A549 (cell line): ENCODE measurements around the gene MRPL53.

Experiments used
- CEBPB ChIP-seq, 2 experiments: fragments of >200 bp in 1 of 2; sonication (Bioruptor Twin) in 1 of 2; formaldehyde crosslinking in 1 of 2; IDR thresholded peaks; 2 replicates each; pipeline ENCODE4 v1.6.1; 2012 to 2016
- EHMT2 ChIP-seq: fragments of 200-600 bp; sonication (generic); IDR thresholded peaks from 2 replicates; pipeline ENCODE4 v1.6.1; 2016; ENCODE audit warnings: antibody characterized with exemption, low read depth, mild to moderate bottlenecking, moderate library complexity
- EP300 ChIP-seq, 2 experiments: fragments of >200 bp; sonication (Bioruptor Twin); formaldehyde crosslinking; IDR thresholded peaks; 2 replicates in 1 of 2; 3 replicates in 1 of 2; pipeline ENCODE4 v1.6.1; 2016 to 2017
- ESRRA ChIP-seq: fragments of 150-350 bp; IDR thresholded peaks from 2 replicates; pipeline ENCODE4 v1.6.1; 2014; ENCODE audit warnings: mild to moderate bottlenecking, low read length, borderline replicate concordance
- HOXA7 ChIP-seq: fragments of 250-450 bp; sonication (Bioruptor Pico); IDR thresholded peaks from 2 replicates; pipeline ENCODE4 v1.5.0; 2020; ENCODE audit warnings: mild to moderate bottlenecking, moderate library complexity
- JUN ChIP-seq, 2 experiments: fragments of >200 bp; sonication (Bioruptor Twin); formaldehyde crosslinking; IDR thresholded peaks; 2 replicates in 1 of 2; 3 replicates in 1 of 2; pipeline ENCODE4 v1.6.1; 2016 to 2017
- KDM1A ChIP-seq: fragments of 200-600 bp; sonication (generic); IDR thresholded peaks from 2 replicates; pipeline ENCODE4 v1.6.1; 2016; ENCODE audit warnings: low read depth, mild to moderate bottlenecking
- POLR2A ChIP-seq: IDR thresholded peaks from 2 replicates; pipeline ENCODE4 v1.6.1; 2012; ENCODE audit warnings: mild to moderate bottlenecking, low read length
- SREBF2 ChIP-seq: fragments of 450-650 bp; IDR thresholded peaks from 2 replicates; pipeline ENCODE4 v1.6.1; 2014; ENCODE audit warnings: mild to moderate bottlenecking, moderate library complexity
- TF ChIP-seq, protein P1 (sequence below): fragments of 200-600 bp; sonication (generic); IDR thresholded peaks from 2 replicates; pipeline ENCODE4 v1.6.1; 2016; ENCODE audit warnings: antibody characterized with exemption, mild to moderate bottlenecking, moderate library complexity
- TF ChIP-seq, protein P2 (sequence below): fragments of >200 bp; sonication (Bioruptor Twin); formaldehyde crosslinking; IDR thresholded peaks from 3 replicates; pipeline ENCODE4 v1.5.1; 2016
- TF ChIP-seq, protein P3 (sequence below): IDR thresholded peaks from 2 replicates; pipeline ENCODE4 v1.6.1; 2012

DNA sequence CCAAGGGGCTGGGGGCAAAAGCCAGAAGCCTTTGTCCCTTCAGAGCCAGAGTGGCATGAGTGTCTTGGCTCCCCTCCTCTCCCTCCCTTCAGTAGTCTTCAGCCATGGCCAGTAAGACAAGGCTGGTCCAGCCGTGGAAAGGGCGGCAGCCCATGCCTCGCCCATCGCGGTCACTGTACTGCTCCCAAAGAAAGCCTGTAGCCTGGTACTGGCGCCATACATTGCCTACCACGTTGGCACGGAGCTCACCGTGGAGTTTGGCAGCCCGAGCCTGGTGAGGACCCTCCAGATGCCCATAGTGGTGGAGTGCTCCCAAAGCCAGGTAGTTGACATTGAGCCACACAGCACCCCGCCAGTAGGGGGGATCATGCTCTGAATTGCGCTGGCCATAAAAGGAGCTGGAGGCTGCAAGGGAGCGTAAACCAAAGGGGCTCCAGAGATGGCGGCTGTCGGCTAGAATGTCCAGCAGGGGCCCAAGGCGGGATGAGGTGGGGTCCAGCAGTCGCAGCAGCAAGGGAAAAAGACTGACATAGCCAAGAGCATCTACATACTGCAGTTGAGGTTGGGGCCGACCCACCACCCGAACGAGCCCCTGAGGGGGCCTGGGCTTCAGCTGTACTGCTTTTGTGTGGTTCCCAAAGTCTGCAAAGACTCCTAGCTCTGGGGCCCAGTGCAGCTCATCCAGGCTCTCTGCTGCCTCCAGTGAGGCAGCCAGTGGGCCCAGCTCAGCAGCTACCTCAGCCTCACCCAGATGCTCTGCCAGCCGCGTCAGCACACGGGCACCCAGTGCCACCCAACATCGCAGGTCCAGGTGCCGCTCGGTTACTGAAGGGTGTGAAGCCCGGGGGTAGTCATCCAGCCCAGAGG lies 11.1 kb downstream of the MRPL53 start:
- TF ChIP-seq, protein P1, sequence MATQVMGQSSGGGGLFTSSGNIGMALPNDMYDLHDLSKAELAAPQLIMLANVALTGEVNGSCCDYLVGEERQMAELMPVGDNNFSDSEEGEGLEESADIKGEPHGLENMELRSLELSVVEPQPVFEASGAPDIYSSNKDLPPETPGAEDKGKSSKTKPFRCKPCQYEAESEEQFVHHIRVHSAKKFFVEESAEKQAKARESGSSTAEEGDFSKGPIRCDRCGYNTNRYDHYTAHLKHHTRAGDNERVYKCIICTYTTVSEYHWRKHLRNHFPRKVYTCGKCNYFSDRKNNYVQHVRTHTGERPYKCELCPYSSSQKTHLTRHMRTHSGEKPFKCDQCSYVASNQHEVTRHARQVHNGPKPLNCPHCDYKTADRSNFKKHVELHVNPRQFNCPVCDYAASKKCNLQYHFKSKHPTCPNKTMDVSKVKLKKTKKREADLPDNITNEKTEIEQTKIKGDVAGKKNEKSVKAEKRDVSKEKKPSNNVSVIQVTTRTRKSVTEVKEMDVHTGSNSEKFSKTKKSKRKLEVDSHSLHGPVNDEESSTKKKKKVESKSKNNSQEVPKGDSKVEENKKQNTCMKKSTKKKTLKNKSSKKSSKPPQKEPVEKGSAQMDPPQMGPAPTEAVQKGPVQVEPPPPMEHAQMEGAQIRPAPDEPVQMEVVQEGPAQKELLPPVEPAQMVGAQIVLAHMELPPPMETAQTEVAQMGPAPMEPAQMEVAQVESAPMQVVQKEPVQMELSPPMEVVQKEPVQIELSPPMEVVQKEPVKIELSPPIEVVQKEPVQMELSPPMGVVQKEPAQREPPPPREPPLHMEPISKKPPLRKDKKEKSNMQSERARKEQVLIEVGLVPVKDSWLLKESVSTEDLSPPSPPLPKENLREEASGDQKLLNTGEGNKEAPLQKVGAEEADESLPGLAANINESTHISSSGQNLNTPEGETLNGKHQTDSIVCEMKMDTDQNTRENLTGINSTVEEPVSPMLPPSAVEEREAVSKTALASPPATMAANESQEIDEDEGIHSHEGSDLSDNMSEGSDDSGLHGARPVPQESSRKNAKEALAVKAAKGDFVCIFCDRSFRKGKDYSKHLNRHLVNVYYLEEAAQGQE = no peak
- TF ChIP-seq, protein P2, sequence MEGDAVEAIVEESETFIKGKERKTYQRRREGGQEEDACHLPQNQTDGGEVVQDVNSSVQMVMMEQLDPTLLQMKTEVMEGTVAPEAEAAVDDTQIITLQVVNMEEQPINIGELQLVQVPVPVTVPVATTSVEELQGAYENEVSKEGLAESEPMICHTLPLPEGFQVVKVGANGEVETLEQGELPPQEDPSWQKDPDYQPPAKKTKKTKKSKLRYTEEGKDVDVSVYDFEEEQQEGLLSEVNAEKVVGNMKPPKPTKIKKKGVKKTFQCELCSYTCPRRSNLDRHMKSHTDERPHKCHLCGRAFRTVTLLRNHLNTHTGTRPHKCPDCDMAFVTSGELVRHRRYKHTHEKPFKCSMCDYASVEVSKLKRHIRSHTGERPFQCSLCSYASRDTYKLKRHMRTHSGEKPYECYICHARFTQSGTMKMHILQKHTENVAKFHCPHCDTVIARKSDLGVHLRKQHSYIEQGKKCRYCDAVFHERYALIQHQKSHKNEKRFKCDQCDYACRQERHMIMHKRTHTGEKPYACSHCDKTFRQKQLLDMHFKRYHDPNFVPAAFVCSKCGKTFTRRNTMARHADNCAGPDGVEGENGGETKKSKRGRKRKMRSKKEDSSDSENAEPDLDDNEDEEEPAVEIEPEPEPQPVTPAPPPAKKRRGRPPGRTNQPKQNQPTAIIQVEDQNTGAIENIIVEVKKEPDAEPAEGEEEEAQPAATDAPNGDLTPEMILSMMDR = peak; percentile 26; the same call in 2 of the 3 replicates
- no peak for TF ChIP-seq KDM1A
- TF ChIP-seq CEBPB (IDR thresholded peaks at IDR 0.05) = no peak
- TF ChIP-seq SREBF2 = no peak
- TF ChIP-seq ESRRA = no peak
- TF ChIP-seq POLR2A = no peak; the same call in 1 of the 2 replicates
- TF ChIP-seq HOXA7 (CRISPR knock-in tag) = no peak
- no peak; a peak in 1 of 5 replicates for TF ChIP-seq JUN (IDR thresholded peaks at IDR 0.05)
- no peak for TF ChIP-seq EP300 (IDR thresholded peaks at IDR 0.05)
- TF ChIP-seq, protein P3, sequence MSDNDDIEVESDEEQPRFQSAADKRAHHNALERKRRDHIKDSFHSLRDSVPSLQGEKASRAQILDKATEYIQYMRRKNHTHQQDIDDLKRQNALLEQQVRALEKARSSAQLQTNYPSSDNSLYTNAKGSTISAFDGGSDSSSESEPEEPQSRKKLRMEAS = no peak
- no peak for TF ChIP-seq EHMT2
